NCI-H774 (cell line): ENCODE results near the gene FSCN2.
A peak's percentile ranks its signal among the peaks of the same experiment; 100 is the strongest.

ENCODE experiments used
- DNase-seq: peaks from one replicate; lab custom pipeline; 2025; lab: John Stamatoyannopoulos, UW

The FSCN2 gene

DNA sequence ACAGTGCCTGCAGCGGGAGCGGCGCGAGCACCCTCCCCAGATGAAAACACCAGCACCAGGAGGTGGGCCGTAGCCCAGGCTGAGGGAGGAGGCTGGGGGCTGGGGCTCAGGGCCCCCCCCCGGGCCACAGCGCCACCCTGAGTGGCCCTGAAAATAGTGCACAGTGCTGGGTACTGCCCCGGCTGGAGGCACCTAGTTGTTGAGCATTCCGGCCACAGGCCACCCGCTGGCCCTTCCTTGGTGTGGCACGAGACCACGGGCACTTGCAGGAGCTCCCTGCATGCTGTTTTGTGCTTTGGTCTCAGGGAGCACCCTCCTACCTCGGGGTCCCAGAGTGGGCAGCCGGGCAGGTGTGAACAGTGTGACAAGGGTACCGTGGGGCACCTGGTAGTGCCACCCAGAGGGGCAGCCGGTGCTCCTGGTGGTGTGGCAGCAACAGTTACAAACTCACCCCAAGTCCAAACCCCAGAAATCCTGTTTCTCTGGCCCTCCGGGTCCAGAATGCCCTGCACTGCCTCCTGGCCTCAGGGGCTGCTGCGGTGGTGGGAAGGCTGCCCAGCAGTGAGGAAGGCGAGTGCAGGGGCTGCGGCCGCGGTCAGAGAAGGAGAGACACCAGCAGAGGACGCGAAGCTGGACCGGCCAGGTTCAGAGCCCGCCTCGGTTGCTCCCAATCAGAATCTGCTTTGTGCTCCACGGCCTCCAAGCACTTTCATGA, 11.9 kb downstream of the FSCN2 start:
- no peak for DNase-seq

DNA sequence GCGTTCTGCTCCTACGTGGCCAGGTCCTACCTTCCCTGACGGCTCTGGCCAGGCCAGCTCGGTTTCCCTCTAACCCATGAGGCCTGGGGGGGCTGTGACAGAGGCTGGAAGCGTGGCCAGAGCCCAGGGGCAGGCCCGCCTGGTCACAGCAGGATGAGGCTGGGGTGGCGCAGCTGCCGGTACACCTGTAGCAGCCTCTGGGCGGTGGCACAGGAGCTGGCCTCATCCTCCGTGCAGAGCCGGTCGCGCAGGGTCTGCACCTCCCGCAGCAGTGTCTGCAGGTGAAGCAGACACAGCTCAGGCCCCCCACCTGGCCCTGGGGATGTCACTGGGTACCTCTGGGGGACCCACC, 12.5 kb downstream of the FSCN2 start:
- no peak for DNase-seq

DNA sequence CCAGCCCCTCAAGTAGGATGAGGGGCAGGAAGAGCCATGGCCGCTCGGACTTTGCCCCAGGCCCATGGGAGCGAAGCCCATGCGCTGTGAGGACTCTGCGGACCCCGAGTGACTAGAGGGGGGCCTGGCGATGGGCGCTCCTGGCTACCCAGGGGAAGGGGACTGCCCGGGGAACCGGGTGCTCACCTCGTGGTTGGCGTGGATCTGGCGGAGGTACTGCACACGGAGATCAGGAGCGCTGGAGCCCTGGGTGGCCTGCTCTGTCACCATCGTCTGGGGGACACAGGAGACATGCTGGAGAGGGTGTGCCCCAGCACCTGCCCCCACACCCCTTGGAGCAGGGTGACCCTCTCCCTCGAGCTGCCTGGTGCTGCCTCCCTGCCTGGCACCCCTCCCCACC, 12.9 kb downstream of the FSCN2 start:
- DNase-seq, result no peak

DNA sequence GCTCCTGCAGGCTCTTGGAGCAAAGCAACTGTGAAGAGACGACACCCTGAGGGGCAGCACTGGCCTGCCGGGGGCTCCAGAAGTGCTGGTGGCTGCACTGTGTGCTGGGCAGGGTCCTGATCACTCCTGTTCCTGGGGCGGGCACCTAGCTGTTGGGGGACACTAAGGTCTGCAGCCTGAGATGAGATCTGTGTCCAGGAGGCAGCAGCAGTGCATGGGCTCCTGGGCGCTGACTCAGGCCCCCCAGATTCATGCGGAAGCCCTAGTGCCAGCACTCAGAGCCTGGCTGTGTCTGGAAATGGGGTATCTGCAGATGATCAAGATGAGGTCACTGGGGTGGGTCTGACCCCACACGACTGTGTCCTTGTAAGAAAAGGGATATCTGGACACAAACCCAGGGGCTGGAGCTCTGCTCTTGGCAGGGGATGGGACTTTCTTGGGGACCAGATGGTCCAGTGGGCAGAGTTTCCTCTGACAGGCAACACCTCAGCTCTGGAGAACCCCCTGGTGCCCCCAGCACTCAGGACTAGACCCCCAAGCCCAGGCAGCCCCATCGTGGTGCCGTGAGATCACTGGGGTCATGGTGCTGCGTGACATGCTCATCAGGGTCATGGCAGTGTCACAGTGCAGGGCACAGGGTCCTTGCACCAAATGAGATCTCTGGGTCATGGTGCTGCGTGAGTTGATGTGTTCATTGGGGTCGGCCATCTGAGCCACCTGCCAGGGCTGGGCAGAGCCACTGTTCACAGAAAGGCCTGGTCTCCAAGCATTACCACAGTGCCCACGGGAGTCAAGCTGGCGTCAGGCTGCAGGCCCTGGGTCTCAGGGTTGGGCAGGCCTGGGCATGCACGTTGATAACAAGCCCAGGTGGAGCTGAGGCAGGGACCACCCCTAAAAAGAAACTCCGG, 14.5 kb downstream of the FSCN2 start:
- no peak for DNase-seq

DNA sequence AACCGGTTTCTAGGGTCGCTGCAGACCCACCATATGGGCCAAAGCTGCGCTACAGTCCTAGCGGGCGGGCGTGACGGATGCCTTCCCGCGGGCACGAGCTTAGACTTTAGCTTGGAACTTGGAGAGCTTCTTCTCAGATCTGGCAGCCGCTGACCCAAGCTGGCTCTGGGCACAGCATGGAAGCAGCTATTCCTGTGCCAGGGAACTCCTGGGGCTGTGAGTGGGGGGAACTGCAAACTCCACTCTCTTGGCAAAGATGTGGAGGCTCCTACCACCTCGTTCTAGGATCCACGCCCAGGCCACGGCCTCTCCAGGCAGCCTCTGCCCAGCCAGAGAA, 15.1 kb downstream of the FSCN2 start:
- DNase-seq, result no peak

DNA sequence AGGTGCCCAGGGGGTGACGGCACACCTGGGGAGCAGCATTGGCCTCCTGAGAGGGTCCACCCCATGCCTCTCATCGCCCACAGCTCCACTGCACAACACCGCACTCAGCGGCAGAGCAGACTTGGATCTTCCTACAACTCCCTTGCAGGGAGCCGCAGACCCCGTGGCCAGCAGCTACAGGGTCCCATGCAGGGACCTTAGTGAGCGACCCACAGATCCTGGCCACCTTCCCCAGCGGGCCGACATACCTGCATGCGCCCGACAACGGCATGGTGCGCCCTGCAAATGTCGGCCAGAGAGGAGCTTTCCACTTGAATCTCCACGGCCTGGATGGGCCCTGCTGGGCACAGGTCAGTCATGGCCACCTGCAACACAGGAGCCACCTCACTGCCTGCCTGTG, 15.6 kb downstream of the FSCN2 start:
- no peak for DNase-seq

DNA sequence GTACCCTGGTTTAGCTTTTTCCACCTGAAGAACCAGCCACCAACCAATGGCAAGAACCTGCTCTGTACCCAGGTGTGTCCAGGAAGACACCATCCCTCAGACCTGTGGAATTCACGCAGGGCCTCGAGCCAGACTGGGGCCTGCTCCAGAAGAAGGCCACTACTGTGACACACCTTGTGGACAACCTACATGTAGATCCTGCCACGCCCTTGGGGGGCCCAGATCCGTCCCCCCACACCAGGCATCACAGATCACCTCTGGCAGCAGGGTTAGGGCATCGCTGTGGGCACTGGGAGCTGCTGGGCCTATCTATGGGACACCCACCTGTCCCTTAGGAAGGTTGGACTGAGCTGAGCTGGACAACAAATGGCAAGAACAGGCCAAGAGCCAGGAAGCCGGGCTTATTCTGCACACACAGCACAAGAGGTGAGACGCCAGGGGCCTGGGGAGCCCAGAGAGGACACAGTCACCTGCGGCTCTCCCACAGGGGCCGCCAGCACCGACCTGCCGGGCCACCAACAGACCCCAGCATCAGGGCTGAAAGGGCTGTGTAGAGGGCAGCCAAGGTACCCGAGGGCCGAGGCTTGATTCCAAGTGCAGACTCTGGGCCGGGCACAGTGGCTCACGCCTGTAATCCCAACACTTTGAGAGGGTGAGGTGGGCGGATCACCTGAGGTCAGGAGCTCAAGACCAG, 16.3 kb downstream of the FSCN2 start:
- DNase-seq, result no peak

DNA sequence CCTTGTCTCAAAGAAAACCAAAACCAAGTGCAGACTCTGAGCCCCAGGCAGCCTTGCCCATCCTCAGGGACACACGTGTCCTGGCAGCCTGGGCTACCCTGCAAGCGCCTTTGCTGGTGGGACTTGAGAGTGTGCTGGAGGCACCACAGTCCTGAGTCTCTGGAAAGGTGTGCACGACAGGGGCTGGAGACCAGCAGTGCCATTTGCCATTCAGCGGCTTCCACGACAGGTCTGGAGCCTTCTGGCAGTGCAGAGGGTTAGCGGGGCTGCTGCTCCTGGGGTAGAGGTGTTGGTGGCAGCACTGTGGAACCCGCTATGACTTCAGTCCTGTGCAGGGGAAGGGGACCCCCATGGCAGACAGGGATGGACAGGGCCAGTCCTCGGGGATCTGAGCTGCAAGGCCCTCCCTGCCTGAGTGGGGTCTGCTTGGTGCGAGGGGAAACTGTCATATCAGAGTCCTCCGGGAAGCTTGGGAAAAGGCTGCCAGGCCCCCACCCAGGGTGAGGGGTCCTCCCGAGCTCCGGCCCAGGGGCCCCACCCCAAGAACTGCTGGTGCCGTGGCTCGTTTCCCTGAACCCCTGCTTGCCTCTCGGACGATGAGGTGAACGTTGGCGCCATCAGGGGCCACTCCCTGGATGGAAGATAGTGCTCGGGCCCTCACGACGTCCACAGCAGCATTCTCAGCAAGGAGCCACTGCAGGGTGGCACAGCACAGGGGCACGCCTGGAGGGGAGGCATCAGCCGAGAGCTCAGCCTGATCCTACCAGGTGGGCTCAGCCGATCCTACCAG, 17.2 kb downstream of the FSCN2 start:
- no peak for DNase-seq

DNA sequence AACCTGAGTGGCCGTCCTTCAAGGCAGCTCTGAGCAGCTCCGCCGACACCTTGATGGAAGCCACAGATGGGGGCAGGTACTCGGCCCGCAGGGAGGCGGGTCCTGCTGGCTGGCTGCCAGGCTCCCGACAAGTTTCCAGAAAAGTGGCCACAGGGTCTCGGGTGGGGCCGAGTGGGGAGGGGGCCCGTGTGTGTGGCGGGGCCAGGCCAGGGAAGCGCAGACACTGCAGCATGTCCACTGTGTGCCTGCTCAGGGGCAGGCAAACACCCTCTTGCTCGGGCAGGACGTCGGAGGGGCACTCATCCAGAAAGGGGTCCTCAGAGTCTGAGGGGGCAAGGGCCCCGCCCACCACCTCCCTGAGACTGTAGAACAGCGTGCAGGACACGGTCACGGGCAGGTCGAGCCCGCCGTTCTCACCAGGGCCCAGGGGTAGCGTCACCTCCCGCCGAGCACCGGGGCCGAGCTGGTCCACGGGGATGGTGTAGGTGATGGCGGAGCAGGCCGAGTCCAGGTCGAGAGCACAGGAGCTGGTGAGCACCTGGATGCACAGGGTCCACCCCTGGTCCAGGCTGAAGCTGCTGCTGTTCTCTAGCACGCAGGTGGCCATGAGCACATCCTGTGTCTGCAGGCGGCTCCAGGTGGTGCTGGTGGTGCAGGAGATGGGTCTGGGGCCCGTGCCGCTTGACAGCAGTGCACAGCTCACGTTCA, 18.9 kb downstream of the FSCN2 start:
- no peak for DNase-seq

DNA sequence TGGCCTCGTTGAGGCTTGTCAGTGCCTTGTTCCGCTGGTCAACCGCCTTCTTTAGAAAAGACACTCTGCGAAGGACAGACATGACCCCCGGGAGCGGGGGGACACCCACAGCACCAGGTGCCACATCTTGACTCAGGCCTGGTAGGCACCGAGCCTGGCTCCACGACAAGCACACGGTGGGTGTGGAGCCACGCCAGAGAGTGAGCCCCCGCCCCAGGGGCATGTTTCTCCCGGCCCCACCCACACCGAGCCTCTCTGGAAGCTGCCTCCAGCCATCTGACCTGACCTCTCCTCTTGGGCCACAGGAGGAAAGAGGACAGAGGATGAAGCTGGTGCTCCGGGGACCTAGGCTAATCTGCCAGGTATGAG, 19.4 kb downstream of the FSCN2 start:
- DNase-seq, result no peak

DNA sequence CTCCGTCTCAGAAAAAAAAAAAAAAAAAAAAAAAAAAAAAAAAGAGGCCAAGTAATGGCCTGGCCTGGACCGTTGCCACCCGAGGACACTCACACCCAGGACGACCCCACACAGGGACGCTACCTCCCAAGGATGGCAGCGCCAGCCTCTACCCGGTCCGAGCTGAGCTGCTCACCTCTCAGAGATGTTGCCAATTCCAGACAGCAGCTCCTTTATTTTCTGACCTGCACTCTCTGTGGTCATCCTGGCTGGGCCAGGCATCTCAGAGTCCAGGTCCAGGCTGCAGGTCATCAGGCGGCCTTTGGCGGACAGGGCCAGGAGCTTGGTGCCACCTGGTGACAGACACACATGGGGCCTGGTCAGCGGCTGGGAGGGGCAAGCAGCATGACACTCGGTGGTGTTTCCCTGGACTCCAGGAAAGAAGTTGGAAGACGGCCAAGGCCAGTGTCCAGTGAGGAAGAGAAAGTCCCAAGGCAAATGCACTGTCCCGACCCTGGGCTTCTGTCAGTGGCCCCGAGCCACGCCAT, 20.9 kb downstream of the FSCN2 start:
- no peak for DNase-seq

DNA sequence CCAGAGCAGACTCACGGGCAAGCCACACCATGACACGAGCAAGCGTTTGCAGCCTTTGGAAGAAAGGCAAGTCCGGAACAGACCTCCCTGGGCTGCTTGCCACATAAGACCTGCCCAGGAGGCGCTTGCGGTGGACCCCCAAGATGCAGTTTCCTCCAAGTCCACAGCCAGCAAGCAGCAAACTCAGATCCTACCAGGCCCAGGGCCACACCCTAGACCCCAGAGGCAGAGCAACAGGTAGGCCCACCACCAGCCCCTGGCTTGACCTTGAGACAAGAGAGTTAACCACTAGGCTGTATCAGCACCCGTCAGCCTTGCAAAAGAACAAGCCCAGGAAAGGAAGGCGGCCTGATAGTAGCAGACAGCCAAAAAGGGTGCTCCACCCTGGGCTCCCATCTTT, 21.6 kb downstream of the FSCN2 start:
- no peak for DNase-seq

DNA sequence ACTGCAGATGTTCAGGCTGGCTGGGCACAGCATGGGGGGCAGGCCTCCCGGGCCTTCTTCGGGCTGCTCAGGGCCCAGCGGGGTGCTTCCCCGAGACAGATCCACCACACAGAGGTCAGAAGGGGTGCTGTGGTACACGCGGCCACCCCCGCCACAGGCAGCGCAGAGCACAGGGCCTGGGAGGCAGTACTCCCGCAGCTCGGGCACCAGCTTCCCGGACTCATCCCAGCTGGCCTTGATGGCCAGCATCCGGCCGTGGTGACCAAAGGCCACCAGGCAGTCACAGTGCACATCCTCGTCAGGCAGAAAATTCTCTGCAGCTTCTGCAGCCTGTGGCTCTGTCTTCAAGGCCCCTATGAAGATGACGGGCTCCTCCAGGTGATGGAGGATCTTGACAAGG, 22.1 kb downstream of the FSCN2 start:
- DNase-seq, result no peak

DNA sequence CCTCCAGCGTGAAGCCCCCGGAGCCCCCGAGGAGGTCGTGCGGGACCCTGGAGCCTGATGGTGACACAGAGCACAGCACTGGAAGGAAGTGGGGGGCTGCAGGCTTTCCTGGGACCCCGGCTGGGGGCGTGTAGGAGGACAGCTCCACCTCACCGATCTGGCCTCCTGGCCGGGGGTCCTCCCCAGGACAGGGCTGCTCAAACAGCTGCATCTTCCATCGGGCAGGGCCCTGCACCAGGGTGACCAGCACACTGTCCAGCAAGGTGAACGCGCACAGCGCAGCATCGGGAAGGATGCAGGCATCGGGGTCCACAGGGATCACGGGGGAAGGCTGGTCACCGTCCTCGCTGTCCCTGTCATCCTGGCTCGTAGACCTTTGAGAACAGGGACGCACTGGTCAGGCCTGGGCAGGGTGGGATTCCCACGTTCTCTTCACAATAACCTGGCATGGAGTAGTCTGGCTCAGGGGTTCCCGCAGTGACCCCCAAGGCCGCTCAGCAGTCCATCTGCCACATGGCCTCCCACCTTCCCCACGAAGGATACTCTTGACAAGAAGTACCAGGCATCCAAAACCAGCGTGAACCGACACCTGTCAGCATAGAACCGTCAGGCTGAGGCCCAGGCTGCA, 22.8 kb downstream of the FSCN2 start:
- DNase-seq, result no peak

DNA sequence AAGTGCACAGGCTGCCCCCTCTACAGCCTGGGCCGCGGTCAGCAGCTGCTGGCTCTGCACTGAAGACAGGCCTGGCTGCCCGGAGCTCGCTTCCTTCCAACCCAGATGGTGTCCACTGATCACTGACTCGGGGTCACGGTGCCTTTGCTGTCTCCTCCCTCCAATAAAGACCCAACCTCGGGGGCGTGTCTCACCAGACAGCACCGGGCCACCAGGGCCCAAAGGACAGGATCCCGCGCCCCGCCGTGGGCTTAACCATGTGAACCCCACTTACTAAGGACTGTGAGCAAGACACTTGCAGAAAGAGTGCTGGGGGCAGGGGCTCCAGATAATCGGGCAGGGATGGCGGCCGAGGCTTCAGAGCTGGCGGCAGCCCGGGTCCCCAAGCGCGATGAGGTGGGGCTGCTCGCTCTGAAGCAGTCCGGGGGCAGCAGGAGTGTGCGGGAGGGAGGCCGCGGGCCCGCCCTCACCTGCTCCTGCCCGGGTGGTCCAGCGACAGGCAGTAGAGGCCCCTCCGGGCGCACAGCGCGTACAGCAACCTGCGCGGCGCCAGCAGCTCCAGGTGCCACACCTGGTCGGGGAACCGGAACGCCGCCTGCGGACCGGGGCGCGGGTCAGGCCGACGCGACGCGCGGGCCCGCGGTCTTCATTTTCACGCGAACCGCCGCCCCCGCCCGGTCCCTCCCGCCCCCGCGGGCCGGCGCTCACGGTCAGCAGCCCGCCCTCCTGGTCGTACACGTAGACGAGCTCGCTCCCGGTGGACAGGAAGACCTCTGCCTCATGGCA, 23.5 kb downstream of the FSCN2 start:
- no peak for DNase-seq

DNA sequence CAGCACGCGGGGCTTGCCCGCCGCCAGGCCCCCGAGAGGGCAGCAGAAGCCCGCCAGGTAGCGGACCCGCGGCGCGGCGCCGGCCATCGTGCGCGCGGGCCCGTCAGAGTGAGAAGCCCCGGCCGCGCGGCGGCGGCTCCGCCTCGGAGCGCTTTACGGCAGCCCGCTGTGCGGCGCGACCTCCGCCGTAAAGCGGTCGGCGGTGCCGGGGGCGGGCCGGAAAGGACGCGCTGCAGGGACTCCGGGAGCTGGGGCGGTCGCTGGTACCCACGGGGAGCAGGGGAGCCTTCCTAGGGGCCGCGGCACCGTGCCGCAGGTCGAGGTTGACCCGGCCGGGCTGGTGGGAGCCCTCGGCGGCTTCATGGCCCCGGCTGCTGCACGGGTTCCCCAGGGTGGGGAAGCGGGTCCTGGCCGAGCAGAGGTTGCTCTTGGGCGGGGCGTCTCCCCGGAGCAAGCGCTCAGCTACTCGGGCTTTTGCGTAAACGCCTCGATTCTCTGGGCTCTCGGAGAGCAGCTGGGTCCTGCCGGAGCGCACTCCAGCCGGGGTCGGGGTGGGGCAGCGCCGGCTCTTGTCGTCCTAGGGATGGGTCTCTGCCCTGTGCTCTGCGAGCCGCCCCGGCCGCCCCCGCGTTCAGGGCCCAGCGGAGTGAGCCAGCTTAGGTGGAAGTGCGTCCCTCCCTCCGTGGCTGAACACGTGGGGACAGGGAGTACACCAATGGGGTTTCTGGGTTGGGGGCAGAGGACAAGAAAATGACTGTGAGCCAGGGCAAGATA, 24.3 kb downstream of the FSCN2 start, which contains the start of gene FAAP100:
Gene FAAP100, minus strand, starts transcription at position 110 of the 774 bp plus-strand sequence. Its CDS starts 23 bp downstream, at position 87.
- peak; percentile 92 for DNase-seq

DNA sequence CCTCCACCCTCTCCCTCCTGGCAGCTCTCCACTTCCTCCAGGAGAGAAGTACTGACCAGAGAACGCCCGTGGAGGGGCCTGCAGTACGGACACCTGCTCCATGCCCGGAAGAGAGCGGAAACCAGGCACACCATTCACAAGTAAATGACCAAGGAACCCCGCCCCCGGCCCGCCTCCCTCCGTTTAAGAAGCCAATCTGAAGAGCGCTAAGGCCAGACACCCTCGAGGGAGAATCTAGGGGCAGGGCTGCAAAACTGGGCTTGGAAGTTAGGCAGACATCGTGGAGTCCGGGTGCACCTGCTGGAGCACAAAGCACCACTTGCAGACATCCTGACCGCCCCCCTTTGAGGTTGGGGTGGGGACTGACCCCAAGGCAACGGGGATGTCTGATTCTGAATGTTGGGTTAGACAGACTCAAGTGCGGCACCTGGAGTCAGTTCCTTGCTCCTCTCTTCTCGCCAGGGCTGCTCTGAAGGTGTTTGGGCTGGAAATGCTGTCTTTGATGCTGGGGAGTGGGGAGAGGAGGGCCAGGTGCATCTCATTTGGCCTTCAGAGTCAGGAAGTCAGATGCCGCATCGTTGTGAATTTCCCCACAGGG, 24.9 kb downstream of the FSCN2 start:
- DNase-seq, result peak; percentile 95

DNA sequence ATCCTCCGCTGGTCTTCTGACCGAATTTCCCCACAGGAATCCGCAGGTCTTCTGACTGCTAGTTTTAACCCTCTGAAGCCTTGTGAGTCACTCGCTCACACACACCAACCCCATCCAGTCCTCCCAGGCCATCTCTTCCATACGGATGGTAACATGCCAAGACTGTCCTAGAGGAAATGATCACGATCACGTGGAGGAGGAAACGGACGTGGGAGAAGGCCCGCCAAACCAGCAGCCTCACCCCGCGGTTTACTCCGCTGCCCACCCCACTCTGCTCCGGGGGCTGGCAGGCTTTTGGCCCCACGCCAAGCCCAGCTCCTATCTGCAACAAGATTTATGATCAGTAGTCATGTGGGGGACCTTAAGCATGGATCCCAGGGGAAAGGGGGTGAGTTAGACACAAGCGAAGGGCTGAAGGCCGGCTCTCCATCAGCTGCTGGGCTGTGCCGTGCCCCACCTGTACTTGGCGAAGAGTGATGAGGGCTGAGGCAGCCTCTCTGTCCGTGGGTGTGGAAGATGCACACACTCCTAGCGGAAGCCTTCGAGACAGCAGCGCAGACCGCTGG, 25.5 kb downstream of the FSCN2 start:
- DNase-seq, result peak; percentile 47
